Neural cell (in vitro differentiated cells): Measurements from ENCODE around the gene THADA.

Experiments
- EP300 ChIP-seq: fragments of 450-650 bp; conservative IDR thresholded peaks from 2 replicates; pipeline ENCODE4 v1.6.1; 2014; ENCODE audit warnings: antibody characterized with exemption, mild to moderate bottlenecking, moderate library complexity; ENCODE audit not compliant: poor library complexity, severe bottlenecking
- EZH2 ChIP-seq: fragments of 200-600, 300-800 bp; shearing (Covaris generic), sonication (generic); IDR thresholded peaks from 2 replicates; pipeline ENCODE4 v1.6.1; 2014; ENCODE audit warnings: antibody characterized with exemption, low read length, borderline replicate concordance, mild to moderate bottlenecking; ENCODE audit not compliant: insufficient read depth, poor library complexity, severe bottlenecking
- MXI1 ChIP-seq: fragments of 450-650 bp; conservative IDR thresholded peaks from 2 replicates; pipeline ENCODE4 v1.6.1; 2014; ENCODE audit warnings: antibody characterized with exemption, mild to moderate bottlenecking; ENCODE audit not compliant: poor library complexity, severe bottlenecking
- POLR2AphosphoS5 ChIP-seq: IDR thresholded peaks from 2 replicates; pipeline ENCODE4 v1.6.1; 2012
- RAD21 ChIP-seq: fragments of 450-650 bp; conservative IDR thresholded peaks from 2 replicates; pipeline ENCODE4 v1.6.1; 2014; ENCODE audit warnings: antibody characterized with exemption, mild to moderate bottlenecking, moderate library complexity
- SMC3 ChIP-seq: fragments of 450-650 bp; conservative IDR thresholded peaks from 2 replicates; pipeline ENCODE4 v1.6.1; 2014; ENCODE audit warnings: antibody characterized with exemption, mild to moderate bottlenecking, moderate library complexity; ENCODE audit not compliant: poor library complexity
- TAF1 ChIP-seq: IDR thresholded peaks from 2 replicates; pipeline ENCODE4 v1.6.1; 2012; ENCODE audit warnings: low read depth
- TF ChIP-seq, protein P1 (sequence below): fragments of 450-650 bp; IDR thresholded peaks from 2 replicates; pipeline ENCODE4 v1.5.1; 2014; ENCODE audit warnings: antibody characterized with exemption, mild to moderate bottlenecking, moderate library complexity; ENCODE audit not compliant: poor library complexity, severe bottlenecking
- TF ChIP-seq, protein P2 (sequence below): IDR thresholded peaks from 2 replicates; pipeline ENCODE4 v1.6.1; 2012; ENCODE audit warnings: borderline replicate concordance

DNA sequence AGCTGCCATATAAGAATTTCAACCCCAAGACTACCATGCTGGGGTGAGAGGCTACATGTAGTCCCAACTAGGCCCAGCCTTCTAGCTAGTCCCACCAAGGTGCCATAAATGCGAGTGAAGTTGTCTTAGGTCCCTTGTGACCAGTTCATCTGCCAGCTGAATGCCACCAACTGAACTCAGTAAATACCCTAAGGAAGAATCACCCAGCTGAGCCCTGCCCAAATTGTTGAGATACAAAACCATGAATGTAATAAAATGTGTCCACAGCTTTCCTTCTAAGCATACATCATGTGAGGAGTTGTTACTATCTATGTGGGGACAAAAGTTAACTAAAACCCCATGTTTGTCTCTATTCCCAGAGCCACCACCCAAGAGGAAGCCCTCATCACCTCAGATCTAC, 70.3 kb downstream of the THADA start:
- TF ChIP-seq, protein P1, sequence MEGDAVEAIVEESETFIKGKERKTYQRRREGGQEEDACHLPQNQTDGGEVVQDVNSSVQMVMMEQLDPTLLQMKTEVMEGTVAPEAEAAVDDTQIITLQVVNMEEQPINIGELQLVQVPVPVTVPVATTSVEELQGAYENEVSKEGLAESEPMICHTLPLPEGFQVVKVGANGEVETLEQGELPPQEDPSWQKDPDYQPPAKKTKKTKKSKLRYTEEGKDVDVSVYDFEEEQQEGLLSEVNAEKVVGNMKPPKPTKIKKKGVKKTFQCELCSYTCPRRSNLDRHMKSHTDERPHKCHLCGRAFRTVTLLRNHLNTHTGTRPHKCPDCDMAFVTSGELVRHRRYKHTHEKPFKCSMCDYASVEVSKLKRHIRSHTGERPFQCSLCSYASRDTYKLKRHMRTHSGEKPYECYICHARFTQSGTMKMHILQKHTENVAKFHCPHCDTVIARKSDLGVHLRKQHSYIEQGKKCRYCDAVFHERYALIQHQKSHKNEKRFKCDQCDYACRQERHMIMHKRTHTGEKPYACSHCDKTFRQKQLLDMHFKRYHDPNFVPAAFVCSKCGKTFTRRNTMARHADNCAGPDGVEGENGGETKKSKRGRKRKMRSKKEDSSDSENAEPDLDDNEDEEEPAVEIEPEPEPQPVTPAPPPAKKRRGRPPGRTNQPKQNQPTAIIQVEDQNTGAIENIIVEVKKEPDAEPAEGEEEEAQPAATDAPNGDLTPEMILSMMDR: no peak
- TF ChIP-seq EZH2 (no peak), EP300 (no peak), POLR2AphosphoS5 (no peak), TAF1 (no peak), MXI1 (no peak), RAD21 (no peak), SMC3 (no peak)
- TF ChIP-seq, protein P2, sequence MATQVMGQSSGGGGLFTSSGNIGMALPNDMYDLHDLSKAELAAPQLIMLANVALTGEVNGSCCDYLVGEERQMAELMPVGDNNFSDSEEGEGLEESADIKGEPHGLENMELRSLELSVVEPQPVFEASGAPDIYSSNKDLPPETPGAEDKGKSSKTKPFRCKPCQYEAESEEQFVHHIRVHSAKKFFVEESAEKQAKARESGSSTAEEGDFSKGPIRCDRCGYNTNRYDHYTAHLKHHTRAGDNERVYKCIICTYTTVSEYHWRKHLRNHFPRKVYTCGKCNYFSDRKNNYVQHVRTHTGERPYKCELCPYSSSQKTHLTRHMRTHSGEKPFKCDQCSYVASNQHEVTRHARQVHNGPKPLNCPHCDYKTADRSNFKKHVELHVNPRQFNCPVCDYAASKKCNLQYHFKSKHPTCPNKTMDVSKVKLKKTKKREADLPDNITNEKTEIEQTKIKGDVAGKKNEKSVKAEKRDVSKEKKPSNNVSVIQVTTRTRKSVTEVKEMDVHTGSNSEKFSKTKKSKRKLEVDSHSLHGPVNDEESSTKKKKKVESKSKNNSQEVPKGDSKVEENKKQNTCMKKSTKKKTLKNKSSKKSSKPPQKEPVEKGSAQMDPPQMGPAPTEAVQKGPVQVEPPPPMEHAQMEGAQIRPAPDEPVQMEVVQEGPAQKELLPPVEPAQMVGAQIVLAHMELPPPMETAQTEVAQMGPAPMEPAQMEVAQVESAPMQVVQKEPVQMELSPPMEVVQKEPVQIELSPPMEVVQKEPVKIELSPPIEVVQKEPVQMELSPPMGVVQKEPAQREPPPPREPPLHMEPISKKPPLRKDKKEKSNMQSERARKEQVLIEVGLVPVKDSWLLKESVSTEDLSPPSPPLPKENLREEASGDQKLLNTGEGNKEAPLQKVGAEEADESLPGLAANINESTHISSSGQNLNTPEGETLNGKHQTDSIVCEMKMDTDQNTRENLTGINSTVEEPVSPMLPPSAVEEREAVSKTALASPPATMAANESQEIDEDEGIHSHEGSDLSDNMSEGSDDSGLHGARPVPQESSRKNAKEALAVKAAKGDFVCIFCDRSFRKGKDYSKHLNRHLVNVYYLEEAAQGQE: no peak
